NCI-H146 (cell line): ENCODE data around the gene ATP6V1G3.
"Not testable (repeated sequence)": the region's sequence is repeated elsewhere in the genome, so short reads cannot be mapped to it uniquely, and the experiment has no call there.

Experiments used
- DNase-seq: peaks from one replicate; lab custom pipeline; 2025; lab: John Stamatoyannopoulos, UW

ATP6V1G3 gene

DNA sequence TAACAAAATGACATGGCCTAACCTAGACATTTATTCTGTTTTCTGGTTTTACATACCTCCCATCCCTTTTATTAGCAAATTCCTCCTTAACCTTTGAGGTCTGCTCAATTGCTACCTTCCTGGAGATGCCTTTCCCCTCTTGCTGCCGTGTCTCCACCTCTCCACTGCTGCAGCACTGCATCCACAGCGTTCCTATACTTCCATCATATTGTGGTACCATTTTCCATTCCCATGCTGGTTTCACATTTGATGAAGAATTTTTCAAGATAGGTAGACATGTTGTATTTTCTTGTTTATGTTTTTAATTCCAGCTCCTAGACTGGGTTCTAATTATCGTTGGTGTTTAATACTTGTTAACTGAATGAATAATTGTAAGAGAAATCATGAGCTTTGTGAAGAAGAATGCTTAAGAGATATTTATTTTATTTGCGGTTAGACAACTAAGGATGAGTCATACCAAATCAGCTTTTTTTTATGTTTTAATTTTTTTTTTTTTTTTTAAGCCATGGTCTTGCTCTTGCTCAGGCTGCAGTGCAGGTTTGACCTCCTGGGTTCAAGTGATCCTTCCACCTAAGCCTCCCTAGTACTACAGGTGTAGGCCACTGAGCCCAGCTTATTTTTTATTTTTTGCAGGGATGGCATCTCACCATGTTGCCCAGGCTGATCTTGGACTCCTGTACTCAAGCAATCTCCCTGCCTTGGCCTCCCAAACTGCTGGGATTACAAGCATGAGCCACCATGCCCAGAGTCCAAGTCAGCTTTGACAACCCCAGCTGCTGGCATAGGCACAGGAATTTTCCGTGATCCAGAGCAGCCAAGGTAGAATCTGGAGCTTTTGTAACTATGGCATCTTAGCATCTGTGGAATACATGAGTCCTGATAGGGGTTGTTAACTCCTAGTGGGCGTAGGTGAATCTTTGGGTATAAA, 44.0 kb downstream of the ATP6V1G3 start:
- DNase-seq: no peak

DNA sequence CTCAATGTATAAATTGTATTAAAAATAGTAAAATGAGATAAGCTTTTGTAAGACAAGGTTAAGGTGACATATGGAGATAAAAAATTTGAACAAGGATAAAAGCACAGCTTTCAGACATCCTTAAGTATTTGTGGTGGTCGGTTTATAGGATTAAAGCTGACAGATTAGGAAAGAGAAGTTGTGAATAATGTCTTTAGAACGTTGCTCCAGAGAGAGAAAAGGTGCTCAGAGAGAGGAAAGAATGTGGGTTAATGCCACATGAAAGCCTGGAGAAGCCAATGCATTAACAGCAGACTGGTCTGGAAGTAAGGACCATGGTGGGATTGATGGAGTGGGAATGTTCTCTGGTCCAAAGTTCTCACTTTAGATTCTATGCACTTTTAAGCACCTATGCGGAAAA, 44.8 kb downstream of the ATP6V1G3 start:
- no peak for DNase-seq

DNA sequence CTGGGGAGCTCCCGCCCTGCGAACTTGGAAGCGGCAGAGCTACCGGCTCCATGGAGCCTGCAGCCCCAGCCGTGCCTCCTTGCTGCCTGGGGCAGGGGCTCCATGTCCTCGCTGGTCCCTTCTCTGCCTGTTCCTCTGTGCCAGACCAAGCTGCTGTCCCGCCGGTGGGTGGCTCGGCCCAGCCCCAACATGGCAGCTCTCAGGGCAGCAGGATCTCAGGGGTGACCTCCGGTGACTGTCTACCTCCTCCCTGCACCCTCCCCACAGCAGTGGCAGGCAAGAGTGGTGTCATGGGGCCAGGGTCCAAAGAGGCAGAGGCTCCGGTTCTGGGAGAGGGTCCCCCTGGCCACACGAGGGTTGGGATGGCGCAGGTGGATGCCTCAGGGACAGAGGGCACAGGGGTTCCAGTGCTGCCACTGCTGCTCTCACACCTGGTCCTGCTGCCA, 45.8 kb downstream of the ATP6V1G3 start:
- DNase-seq: no peak

GRCh38 chr1:198494139-198494538, 46.3 kb downstream of the ATP6V1G3 start:
- DNase-seq: no peak

- DNase-seq: no peak
Measured at GRCh38 chr1:198493329-198493728, 47.2 kb downstream of the ATP6V1G3 start.

DNA sequence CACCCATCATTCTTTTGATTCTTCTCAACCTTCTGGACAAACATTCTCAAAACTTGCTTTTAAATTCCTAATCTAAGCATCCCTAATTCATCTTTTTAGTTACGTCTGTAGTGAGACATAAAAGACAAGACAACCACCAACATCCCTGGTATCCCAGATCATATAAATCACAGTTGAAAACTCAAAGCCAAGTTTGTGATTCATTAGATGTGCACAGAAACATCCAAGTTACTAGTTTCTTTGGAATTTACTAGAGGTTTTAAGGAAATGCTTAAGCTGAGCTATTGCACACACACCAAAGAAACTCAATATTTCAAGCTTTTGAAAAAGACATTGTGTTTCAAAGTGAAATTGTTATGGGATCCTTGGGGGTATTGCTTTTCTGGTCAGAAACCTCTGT, 47.6 kb downstream of the ATP6V1G3 start:
- DNase-seq: no peak

GRCh38 chr1:198491596-198491995, 48.9 kb downstream of the ATP6V1G3 start:
- no peak for DNase-seq

DNA sequence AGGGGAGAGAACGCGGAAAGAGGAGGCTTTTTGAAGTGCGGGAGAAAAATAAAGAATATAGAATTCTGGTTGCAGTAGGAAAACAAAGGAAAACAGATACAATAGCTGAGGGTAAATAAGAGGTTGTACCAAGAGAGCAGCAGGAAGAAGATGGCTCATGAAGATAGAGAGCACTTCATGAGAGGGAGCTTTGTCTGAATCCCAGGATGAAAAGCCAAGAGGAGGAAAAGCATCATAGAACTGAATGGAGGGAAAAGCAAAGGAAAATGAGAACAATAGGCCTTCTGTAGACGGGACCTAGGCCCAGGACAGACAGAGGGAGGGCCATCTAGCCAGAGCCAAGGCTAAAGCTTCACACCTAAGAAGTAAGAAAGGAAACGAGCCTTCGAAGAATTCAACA, 49.5 kb downstream of the ATP6V1G3 start:
- DNase-seq: no peak

DNA sequence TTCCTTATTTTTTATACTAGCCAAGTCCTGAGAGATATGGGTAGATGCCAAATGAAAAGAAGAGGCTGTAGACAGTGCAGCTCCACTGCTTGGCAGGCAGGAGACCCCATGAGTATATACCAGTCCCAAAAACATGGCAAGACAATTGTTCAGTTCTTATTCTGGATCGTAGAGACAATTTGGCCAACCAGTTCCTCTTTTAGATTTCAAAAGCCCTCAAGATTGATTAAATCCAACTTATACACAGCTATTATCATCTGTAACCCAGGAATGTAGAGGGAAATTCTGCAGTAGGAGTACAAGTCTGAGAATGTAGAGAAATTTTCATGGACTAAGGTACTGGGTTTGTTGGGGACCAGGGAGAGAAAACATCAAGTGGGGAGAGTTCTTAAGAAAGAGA, 50.3 kb downstream of the ATP6V1G3 start:
- no peak for DNase-seq

- no peak for DNase-seq
Measured at GRCh38 chr1:198486903-198487302, 53.6 kb downstream of the ATP6V1G3 start.

DNA sequence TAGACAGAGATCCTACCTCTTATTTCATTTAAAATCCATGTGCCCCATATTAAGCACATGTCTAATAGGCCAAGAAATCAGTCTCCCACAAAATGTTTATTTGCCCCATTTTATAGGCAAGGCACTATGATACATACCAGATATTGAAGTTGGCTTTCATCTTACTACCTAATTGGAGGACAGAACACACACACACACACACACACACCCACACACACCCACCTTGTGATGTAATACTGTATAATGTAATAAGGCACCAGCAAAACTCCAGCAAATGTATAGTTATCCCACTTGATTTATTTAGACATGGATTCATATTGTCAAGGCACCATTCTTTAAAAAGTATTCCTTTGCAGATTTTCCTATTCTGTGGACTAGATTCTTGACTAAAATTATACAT, 56.8 kb downstream of the ATP6V1G3 start:
- no peak for DNase-seq

GRCh38 chr1:198483006-198483405, 57.5 kb downstream of the ATP6V1G3 start:
- no peak for DNase-seq

DNA sequence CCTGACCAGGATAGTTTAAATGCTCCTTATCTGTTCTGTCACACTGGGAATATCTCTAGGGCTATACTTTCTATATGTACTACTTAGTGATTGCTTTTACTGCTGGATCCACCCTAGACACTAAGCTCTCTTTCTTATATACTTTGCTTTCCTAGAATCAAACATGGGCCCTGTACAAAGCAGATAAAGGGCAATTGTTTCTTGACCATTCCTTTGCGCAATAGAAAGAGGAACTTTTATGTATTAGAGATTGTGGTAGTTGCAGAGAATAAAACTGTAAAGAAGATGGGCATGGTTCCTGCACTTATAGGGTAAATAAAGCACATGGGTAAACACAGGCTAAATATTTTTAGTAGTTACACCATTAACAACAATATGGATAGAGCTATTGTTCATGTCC, 58.8 kb downstream of the ATP6V1G3 start:
- DNase-seq: no peak

- DNase-seq: no peak
Measured at GRCh38 chr1:198480876-198481275, 59.6 kb downstream of the ATP6V1G3 start.

DNA sequence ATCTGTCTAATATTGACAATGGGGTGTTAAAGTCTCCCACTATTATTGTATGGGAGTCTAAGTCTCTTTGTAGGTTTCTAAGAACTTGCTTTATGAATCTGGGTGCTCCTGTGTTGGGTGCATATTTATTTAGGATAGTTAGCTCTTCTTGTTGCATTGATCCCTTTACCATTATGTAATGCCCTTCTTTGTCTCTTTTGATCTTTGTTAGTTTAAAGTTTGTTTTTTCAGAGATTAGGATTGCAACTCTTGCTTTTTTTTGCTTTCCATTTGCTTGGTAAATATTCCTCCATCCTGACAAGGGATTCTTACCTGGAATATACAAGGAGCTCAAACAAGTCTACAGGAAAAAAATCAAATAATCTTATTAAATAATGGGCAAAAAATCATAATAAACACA, 63.1 kb downstream of the ATP6V1G3 start:
- DNase-seq: not testable (repeated sequence)
